ENCODE results near the gene NUDT3.

The NUDT3 gene

GRCh38 chr6:34339432-34339831 lies 53.0 kb downstream of the NUDT3 start:
- no peak for DNase-seq
- TF ChIP-seq CTCF (IDR thresholded peaks at IDR 0.05): no peak
- peaks cover 0 to 87% (median 37%) of the 10 kb centered on the region in 4 donors for H3K4me1 ChIP-seq
- H3K27me3 ChIP-seq: no peaks in the 10 kb centered on the region
- no peaks in the 10 kb centered on the region for H3K36me3 ChIP-seq
- H3K27ac ChIP-seq: no peak overlapping the region
- H3K9me3 ChIP-seq: no peaks in the 10 kb centered on the region
- intact Hi-C loops (cut with DNase I; ENCODE audit: low total_unique reads): no loop called here
- no peak overlapping the region for H3K4me3 ChIP-seq

- TF ChIP-seq CTCF (IDR thresholded peaks at IDR 0.05): no peak
- no peaks in the 10 kb centered on the region for H3K27me3 ChIP-seq
- no peak for DNase-seq
- intact Hi-C loops (cut with DNase I; ENCODE audit: low total_unique reads): no loop called here
- H3K4me1 ChIP-seq: peaks cover 0 to 90% (median 42%) of the 10 kb centered on the region in 4 donors
- H3K36me3 ChIP-seq: no peaks in the 10 kb centered on the region
- H3K27ac ChIP-seq: no peak overlapping the region
- no peak overlapping the region for H3K4me3 ChIP-seq
- H3K9me3 ChIP-seq: no peaks in the 10 kb centered on the region
Measured at GRCh38 chr6:34338811-34339210, 53.7 kb downstream of the NUDT3 start.

- H3K27ac ChIP-seq: no peak overlapping the region
- H3K36me3 ChIP-seq: no peaks in the 10 kb centered on the region
- no peak overlapping the region for H3K4me3 ChIP-seq
- no peak for TF ChIP-seq CTCF (IDR thresholded peaks at IDR 0.05)
- intact Hi-C loops (cut with DNase I; ENCODE audit: low total_unique reads): no loop called here
- DNase-seq: no peak
- H3K4me1 ChIP-seq: peaks cover 0 to 94% (median 44%) of the 10 kb centered on the region in 4 donors
- no peaks in the 10 kb centered on the region for H3K27me3 ChIP-seq
- no peaks in the 10 kb centered on the region for H3K9me3 ChIP-seq
Measured at GRCh38 chr6:34338377-34338776, 54.1 kb downstream of the NUDT3 start.

GRCh38 chr6:34334796-34335416 lies 57.6 kb downstream of the NUDT3 start:
- no peak overlapping the region for H3K4me3 ChIP-seq
- no peaks in the 10 kb centered on the region for H3K36me3 ChIP-seq
- no peaks in the 10 kb centered on the region for H3K9me3 ChIP-seq
- peak overlapping the region; percentile 18 to 48 for H3K27ac ChIP-seq
- peaks cover 0 to 83% (median 34%) of the 10 kb centered on the region in 4 donors for H3K4me1 ChIP-seq
- no peak for TF ChIP-seq CTCF (IDR thresholded peaks at IDR 0.05)
- intact Hi-C loops (cut with DNase I; ENCODE audit: low total_unique reads): no loop called here
- H3K27me3 ChIP-seq: no peaks in the 10 kb centered on the region
- no peak for DNase-seq

- Histone ChIP-seq H3K4me1 (peaks cover 0 to 73% (median 26%) of the 10 kb centered on the region in 4 donors), H3K27ac (peak overlapping the region in 1 of 2 donors; percentile 11)
- intact Hi-C loops (cut with DNase I; ENCODE audit: low total_unique reads): no loop called here
Measured at GRCh38 chr6:34333858-34334257, 58.6 kb downstream of the NUDT3 start.

More at GRCh38 chr6:34333858-34334257, 58.6 kb downstream of the NUDT3 start:
- no peak overlapping the region for H3K4me3 ChIP-seq
- H3K36me3 ChIP-seq: no peaks in the 10 kb centered on the region
- H3K27me3 ChIP-seq: no peaks in the 10 kb centered on the region
- no peaks in the 10 kb centered on the region for H3K9me3 ChIP-seq
- no peak for DNase-seq
- no peak for TF ChIP-seq CTCF (IDR thresholded peaks at IDR 0.05)
